Measurements from ENCODE around the gene ARHGEF7.

The ARHGEF7 gene

DNA sequence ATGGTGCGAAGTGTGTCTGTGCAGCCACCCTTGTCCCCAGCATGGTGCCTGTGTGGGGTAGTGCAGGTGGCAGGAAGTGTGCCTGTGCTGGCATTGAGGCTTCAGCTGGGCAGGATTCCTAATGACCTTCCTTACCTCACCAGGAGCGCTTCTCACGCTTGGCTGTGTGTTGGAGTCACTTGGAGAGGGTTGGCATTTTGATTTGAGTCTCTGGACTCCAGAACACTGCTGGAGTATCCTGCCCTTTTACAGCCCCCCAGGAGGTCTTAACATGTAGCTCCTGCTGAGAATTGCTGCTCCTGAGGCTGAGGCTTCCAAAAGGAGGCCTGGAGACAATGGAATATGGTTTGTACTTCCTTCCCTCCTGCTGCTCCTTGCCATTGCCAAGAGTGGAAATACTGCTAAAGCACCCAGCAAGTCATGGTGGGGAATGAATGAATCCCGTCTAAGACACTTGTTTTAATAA lies 87.1 kb downstream of the ARHGEF7 start:
- H3K4me3 ChIP-seq (ENCODE audit: control insufficient read depth, low read depth, low read length) = no peak overlapping the region
- TF ChIP-seq CTCF (IDR thresholded peaks at IDR 0.05; ENCODE audit: control insufficient read depth, insufficient read depth, low read depth, low read length, missing control alignments) = no peak
- DNase-seq (ENCODE audit: low read depth) = no peak

GRCh38 chr13:111202745-111203144 lies 87.6 kb downstream of the ARHGEF7 start:
- no peak overlapping the region for H3K4me3 ChIP-seq (ENCODE audit: control insufficient read depth, low read depth, low read length)
- TF ChIP-seq CTCF (IDR thresholded peaks at IDR 0.05; ENCODE audit: control insufficient read depth, insufficient read depth, low read depth, low read length, missing control alignments) = no peak
- peak; percentile 21 for DNase-seq (ENCODE audit: low read depth)

DNA sequence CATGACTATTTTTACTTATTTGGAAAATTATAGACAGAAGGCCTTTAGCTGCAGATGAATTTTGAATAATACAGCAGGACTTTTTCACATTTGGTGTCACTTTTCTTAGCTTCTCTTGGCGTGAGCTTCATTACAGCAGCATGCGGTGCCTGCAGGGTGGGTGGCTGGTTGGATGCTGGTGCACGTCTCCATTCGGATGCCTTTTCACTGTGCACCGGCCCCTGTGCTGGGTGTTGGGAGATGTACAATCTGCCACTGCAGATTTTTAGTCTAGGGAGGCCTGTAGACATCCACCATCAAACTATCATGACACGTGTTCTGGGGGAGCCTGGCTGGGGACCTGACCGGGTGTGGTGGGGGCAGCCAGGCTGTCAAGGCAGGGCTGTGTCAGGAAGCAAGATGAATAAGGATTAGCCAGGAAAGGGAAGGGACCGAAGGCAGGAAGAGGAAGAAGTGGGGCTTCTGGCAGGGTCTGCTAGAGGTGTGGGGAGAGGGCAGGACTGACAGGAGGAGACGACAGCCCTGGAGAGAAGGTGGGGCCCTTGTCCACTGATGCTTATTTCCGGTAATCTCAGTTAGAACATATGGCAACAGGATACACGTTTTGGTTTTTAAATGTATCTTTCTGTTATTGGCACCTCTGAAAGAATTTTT lies 88.8 kb downstream of the ARHGEF7 start:
- no peak overlapping the region for H3K4me3 ChIP-seq (ENCODE audit: control insufficient read depth, low read depth, low read length)
- no peak for TF ChIP-seq CTCF (IDR thresholded peaks at IDR 0.05; ENCODE audit: control insufficient read depth, insufficient read depth, low read depth, low read length, missing control alignments)
- no peak for DNase-seq (ENCODE audit: low read depth)

DNA sequence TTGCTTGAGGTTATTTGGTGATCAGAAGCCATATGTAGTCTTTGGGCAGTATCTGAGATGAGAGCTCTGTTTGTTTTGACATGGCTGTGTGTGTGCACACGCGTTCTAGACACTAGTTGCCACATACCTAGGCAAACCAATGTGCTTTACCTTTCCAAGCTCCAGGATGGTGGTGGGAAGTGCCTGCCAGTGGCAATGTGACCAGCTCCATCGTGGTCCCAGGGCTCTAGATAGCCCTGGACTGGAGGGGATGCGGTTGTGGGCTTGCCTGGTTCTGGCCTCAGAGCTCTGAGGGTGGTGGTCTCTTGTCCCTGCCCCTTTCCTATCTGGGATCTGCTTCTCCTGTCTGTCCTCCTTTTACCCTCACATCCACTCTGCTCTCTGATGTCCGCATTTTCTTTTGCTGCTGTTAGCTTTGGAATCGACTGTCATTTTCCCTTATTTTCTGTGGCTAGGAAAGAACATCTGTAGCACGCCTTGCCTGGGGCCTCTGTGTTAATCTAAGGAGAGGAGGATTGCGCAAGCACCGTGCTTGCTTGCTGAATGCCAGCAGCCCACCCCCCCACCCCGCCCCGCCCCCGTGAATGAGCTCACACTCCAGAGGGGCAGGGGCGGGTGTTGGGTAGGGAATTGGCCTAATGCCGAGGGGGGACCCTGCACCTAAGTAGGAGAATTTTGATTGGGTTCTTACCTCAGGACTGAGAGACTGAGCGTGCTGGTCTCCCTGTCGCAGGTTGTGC lies 89.5 kb downstream of the ARHGEF7 start:
- no peak overlapping the region for H3K4me3 ChIP-seq (ENCODE audit: control insufficient read depth, low read depth, low read length)
- peak; percentile 56 for DNase-seq (ENCODE audit: low read depth)
- no peak for TF ChIP-seq CTCF (IDR thresholded peaks at IDR 0.05; ENCODE audit: control insufficient read depth, insufficient read depth, low read depth, low read length, missing control alignments)

GRCh38 chr13:111206148-111206547 lies 91.0 kb downstream of the ARHGEF7 start:
- H3K4me3 ChIP-seq (ENCODE audit: control insufficient read depth, low read depth, low read length) = no peak overlapping the region
- TF ChIP-seq CTCF (IDR thresholded peaks at IDR 0.05; ENCODE audit: control insufficient read depth, insufficient read depth, low read depth, low read length, missing control alignments) = no peak

DNA sequence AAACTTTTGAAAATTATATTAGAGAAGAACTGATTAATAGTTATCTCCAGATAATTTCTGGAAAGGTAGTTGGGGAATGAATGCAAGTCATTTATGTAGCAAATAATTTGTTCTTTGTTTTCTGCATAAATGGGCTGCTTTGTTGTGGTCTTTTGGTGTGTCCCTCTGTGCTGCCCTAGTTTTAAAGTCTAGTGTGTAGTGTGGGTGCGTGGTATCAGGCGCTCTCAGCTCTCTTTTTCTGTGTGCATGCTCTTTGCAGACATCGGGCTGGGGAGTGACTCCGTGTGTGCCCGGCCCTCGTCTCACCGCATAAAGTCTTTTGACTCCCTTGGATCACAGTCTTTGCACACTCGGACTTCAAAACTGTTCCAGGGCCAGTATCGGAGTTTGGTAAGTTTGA lies 94.5 kb downstream of the ARHGEF7 start:
- no peak for TF ChIP-seq CTCF (IDR thresholded peaks at IDR 0.05; ENCODE audit: control insufficient read depth, insufficient read depth, low read depth, low read length, missing control alignments)
- DNase-seq (ENCODE audit: low read depth) = no peak
- H3K4me3 ChIP-seq (ENCODE audit: control insufficient read depth, low read depth, low read length) = no peak overlapping the region

More at GRCh38 chr13:111206148-111206547, 91.0 kb downstream of the ARHGEF7 start:
- DNase-seq (ENCODE audit: low read depth) = no peak
